Loucy (cell line): Measurements from ENCODE around the gene FARS2.

Experiments
- H2AFZ ChIP-seq: fragments of 200-600 bp; sonication (generic); 2 replicates; pipeline ENCODE4 v1.6.0; 2016; ENCODE audit warnings: antibody characterized with exemption, mild to moderate bottlenecking, low read length, moderate library complexity
- H3F3A ChIP-seq: fragments of 200-600 bp; 2 replicates; pipeline ENCODE4 v1.6.0; 2016; ENCODE audit warnings: antibody characterized with exemption, low read depth, mild to moderate bottlenecking
- H3K27me3 ChIP-seq: fragments of 200-600 bp; sonication (generic); 2 replicates; pipeline ENCODE4 v1.6.1; 2014; ENCODE audit warnings: low read length, mild to moderate bottlenecking; ENCODE audit not compliant: insufficient read depth, poor library complexity, severe bottlenecking
- H3K36me3 ChIP-seq: fragments of 200-600 bp; sonication (generic); 2 replicates; pipeline ENCODE4 v1.6.1; 2016; ENCODE audit warnings: low read length; ENCODE audit not compliant: insufficient read depth
- H3K4me1 ChIP-seq: fragments of 200-600 bp; sonication (generic); 2 replicates; pipeline ENCODE4 v1.5.1; 2014; ENCODE audit warnings: low read length, mild to moderate bottlenecking; ENCODE audit not compliant: insufficient read depth, poor library complexity, severe bottlenecking
- H3K4me2 ChIP-seq: fragments of 200-600 bp; sonication (generic); 2 replicates; pipeline ENCODE4 v1.6.0; 2014; ENCODE audit warnings: antibody characterized with exemption, low read length, low read depth, mild to moderate bottlenecking; ENCODE audit not compliant: poor library complexity, severe bottlenecking
- H3K4me3 ChIP-seq: fragments of 200-600 bp; sonication (generic); 2 replicates; pipeline ENCODE4 v1.5.1; 2014; ENCODE audit warnings: low read length, mild to moderate bottlenecking, mixed read lengths; ENCODE audit not compliant: poor library complexity, severe bottlenecking
- H3K79me2 ChIP-seq: fragments of 200-600 bp; sonication (generic); 2 replicates; pipeline ENCODE4 v1.6.1; 2014; ENCODE audit warnings: low read length; ENCODE audit not compliant: insufficient read depth
- H3K9ac ChIP-seq: fragments of 200-600 bp; sonication (generic); 2 replicates; pipeline ENCODE4 v1.6.0; 2014; ENCODE audit warnings: mild to moderate bottlenecking, low read depth, low read length, moderate library complexity; ENCODE audit not compliant: poor library complexity, severe bottlenecking
- H3K9me2 ChIP-seq: fragments of 200-600 bp; sonication (generic); replicated peaks from 2 replicates; pipeline ENCODE4 v1.6.1; 2016; ENCODE audit warnings: low read depth, low read length, mixed read lengths
- H3K9me3 ChIP-seq: fragments of 200-600 bp; sonication (generic); 2 replicates; pipeline ENCODE4 v1.6.1; 2014; ENCODE audit warnings: mild to moderate bottlenecking, antibody characterized with exemption, low read length, low read depth; ENCODE audit not compliant: insufficient read depth
- H4K20me1 ChIP-seq: fragments of 200-600 bp; sonication (generic); 2 replicates; pipeline ENCODE4 v1.6.0; 2014; ENCODE audit warnings: antibody characterized with exemption, low read length, mild to moderate bottlenecking; ENCODE audit not compliant: insufficient read depth, poor library complexity, severe bottlenecking
- CTCF ChIP-seq: fragments of 200-600 bp; sonication (generic); conservative IDR thresholded peaks from 2 replicates; pipeline ENCODE4 v1.5.1; 2014; ENCODE audit warnings: mild to moderate bottlenecking, antibody characterized with exemption, low read length
- EZH2phosphoT487 ChIP-seq: fragments of 200-600 bp; IDR thresholded peaks from 2 replicates; pipeline ENCODE4 v1.6.1; 2018; ENCODE audit warnings: antibody characterized with exemption, mild to moderate bottlenecking, moderate library complexity, borderline replicate concordance

FARS2 gene

GRCh38 chr6:5490501-5491069 is 229.3 kb downstream of the FARS2 start:
- Histone ChIP-seq H3K4me1 (no peaks in the 10 kb centered on the region), H3K79me2 (no peaks in the 10 kb centered on the region), H3K9ac (no peak overlapping the region), H3K9me2 (no peaks in the 10 kb centered on the region), H4K20me1 (no peaks in the 10 kb centered on the region), H3F3A (no peaks in the 10 kb centered on the region), H2AFZ (no peak overlapping the region), H3K27me3 (no peaks in the 10 kb centered on the region), H3K4me2 (no peak overlapping the region), H3K4me3 (no peak overlapping the region), H3K9me3 (no peaks in the 10 kb centered on the region), H3K36me3 (no peaks in the 10 kb centered on the region)
- TF ChIP-seq CTCF (no peak), EZH2phosphoT487 (no peak)

DNA sequence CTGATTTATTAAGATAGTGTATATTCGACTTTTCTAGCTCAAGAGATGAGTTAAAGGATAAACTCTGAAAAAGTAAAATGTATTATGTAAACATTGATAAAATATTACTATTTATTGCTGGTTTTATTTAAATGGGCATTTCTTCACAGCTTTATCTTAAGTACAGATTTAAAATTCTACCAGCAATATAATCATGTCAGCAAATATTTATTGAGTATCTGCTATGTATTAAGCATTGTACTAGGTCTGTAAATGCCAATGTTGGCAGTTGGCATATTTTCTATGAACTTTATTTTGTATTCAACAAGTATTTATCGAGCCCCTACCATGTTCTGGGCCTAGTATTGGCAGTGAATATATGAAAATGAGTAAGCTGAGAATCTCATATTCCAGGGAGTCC is 231.0 kb downstream of the FARS2 start:
- H3K27me3 ChIP-seq, result no peaks in the 10 kb centered on the region
- H3K9me2 ChIP-seq, result no peaks in the 10 kb centered on the region
- no peak overlapping the region for H3K4me2 ChIP-seq
- H4K20me1 ChIP-seq, result no peaks in the 10 kb centered on the region
- no peaks in the 10 kb centered on the region for H3K79me2 ChIP-seq
- no peaks in the 10 kb centered on the region for H3K4me1 ChIP-seq
- H3K9me3 ChIP-seq, result no peaks in the 10 kb centered on the region
- no peak overlapping the region for H3K4me3 ChIP-seq
- no peaks in the 10 kb centered on the region for H3K36me3 ChIP-seq
- H3K9ac ChIP-seq, result no peak overlapping the region
- H2AFZ ChIP-seq, result no peak overlapping the region
- TF ChIP-seq EZH2phosphoT487, result no peak
- TF ChIP-seq CTCF, result no peak
- H3F3A ChIP-seq, result no peaks in the 10 kb centered on the region

DNA sequence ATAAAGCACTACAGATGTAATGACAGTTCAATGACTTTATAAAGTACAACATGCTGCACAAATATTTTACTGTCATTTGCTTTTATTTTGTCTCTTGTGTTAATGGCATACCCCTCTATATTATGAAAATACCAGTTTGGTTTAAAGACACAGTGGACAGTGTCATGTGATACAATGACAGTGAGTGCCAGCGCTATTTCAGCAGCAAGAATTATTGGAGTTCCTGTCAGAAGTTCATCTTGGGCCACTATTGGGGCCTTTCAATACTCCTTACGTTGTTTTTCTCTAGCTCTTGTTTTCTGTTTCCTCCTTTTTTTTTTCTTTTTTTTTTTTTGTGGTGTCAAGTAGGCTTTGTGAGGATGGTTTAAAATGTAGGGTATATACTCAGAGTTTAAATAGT is 232.5 kb downstream of the FARS2 start:
- H3K4me3 ChIP-seq, result no peak overlapping the region
- H3K9me2 ChIP-seq, result no peaks in the 10 kb centered on the region
- H4K20me1 ChIP-seq, result no peaks in the 10 kb centered on the region
- no peak overlapping the region for H3K4me2 ChIP-seq
- no peak overlapping the region for H2AFZ ChIP-seq
- H3K27me3 ChIP-seq, result no peaks in the 10 kb centered on the region
- H3K4me1 ChIP-seq, result peaks cover 10% of the 10 kb centered on the region
- TF ChIP-seq EZH2phosphoT487, result no peak
- TF ChIP-seq CTCF, result no peak
- H3K9ac ChIP-seq, result no peak overlapping the region
- H3K36me3 ChIP-seq, result no peaks in the 10 kb centered on the region
- no peaks in the 10 kb centered on the region for H3F3A ChIP-seq
- H3K9me3 ChIP-seq, result no peaks in the 10 kb centered on the region
- H3K79me2 ChIP-seq, result no peaks in the 10 kb centered on the region
